H1 (cell line): ENCODE measurements around the gene RXRA. TPM values are rescaled to one million over a fixed set of nuclear protein-coding genes. Genes with fewer than 3 reads are reported as not detected.

ENCODE experiments used
- YY1 ChIP-seq: IDR thresholded peaks from 2 replicates; pipeline ENCODE4 v1.6.1; 2011; ENCODE audit warnings: low read depth, mild to moderate bottlenecking, low read length
- polyA plus RNA-seq, 7 experiments: library from polyadenylated mRNA; depleted of rRNA in 3 of 7; stranded (reverse) in 5 of 7; unstranded in 2 of 7; fragments of >200 nt in 5 of 7; fragments of 200-250 nt in 2 of 7; gene quantifications; 1 replicate in 5 of 7; 2 replicates in 1 of 7; 4 replicates in 1 of 7; pipeline versions ENCODE4 v1.2.1 to v1.2.3, GENCODE V29; 2011 to 2013; ENCODE audit warnings: missing spikeins in 2 of 7, mixed read lengths in 2 of 7
- total RNA-seq: library from RNA; stranded (reverse); fragmentation: NEBNext Ultra II Directional; extraction: Animal tissue kit (Norgen Biotek cat#: 25700); gene quantifications from 2 replicates; pipeline ENCODE4 v1.2.1, GENCODE V29; 2021

RXRA gene
- total and polyA plus RNA-seq, 2 of the 8 experiments (the other 6 are each of a cell fraction or from before 2014, with no cell fraction given), result 9.8 to 29.4 TPM

DNA sequence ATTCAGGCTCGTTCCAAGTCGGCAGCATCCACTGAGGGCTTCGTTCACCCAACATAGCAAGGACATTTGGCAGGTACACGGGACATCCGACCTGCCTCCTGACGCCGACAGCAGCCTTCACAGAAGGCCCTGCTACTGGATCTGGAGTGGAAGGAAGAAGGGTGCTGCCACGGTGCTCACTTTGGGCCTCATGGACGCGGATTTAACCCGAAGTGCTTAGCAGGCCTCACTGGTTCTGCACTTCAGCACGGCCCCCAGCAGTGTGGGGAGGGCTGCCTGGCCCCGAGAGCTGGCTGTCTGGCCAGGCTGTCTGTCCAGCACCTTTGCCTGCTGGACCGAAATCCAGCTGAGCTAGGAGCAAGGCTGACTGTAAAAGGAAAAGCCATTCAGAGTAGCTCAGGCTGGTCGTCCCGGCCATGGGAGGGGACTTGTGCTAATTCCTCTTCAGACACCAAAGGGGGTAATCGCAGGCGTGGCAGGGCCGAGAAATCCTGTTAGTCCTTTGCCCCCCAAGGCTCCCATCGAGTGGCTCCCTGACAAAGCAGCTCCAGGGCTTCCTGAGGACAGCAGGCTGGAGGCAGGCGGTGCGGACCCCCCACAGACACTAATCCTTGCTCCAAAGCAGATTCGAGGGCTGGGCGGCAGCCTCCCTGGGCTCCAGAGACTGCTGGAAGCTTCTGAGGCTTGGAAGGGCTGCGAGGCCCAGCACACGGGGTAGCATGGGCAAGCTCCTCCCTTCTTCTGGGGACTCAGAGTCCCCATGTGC is 11.1 kb upstream of the RXRA start (continued):
- TF ChIP-seq YY1, result no peak
